Peyer's patch (tissue), 4 donors: ENCODE measurements around the gene NEK7.

Experiments used
- CTCF ChIP-seq, 6 experiments: fragments of 450-650 bp in 4 of 6; fragments of 200-600 bp in 2 of 6; sonication (generic) in 1 of 6; IDR thresholded peaks; one replicate each; pipeline ENCODE4 v1.5.1; 2017 to 2019; ENCODE audit warnings: antibody characterized with exemption in 6 of 6, mild to moderate bottlenecking in 3 of 6, moderate library complexity in 1 of 6
- POLR2A ChIP-seq, 2 donors: fragments of 450-650 bp; IDR thresholded peaks; one replicate each; pipeline ENCODE4 v1.5.1; 2017; ENCODE audit warnings: antibody characterized with exemption in 2 of 2, mild to moderate bottlenecking in 2 of 2, moderate library complexity in 2 of 2

GRCh38 chr1:198273748-198274295, 117.0 kb downstream of the NEK7 start:
- TF ChIP-seq CTCF (IDR thresholded peaks at IDR 0.05) (no peak), POLR2A (IDR thresholded peaks at IDR 0.05) (no peak)
